IPS-20b (cell line): ENCODE data around the gene LRRC4C.
A peak's percentile ranks its signal among the peaks of the same experiment; 100 is the strongest.

Experiments used
- H3K27ac ChIP-seq: one replicate; pipeline ENCODE4 v1.5.1; 2013; ENCODE audit warnings: low read length
- H3K27me3 ChIP-seq: 2 replicates; pipeline ENCODE4 v1.6.1; 2013; ENCODE audit warnings: mild to moderate bottlenecking, low read length, inconsistent platforms; ENCODE audit not compliant: insufficient read depth
- H3K36me3 ChIP-seq: 2 replicates; pipeline ENCODE4 v1.6.1; 2013; ENCODE audit warnings: low read depth, mild to moderate bottlenecking, inconsistent platforms, low read length, moderate library complexity; ENCODE audit not compliant: insufficient read depth
- H3K4me1 ChIP-seq: 2 replicates; pipeline ENCODE4 v1.6.1; 2013; ENCODE audit warnings: mild to moderate bottlenecking, control low read depth, inconsistent platforms, low read length, moderate library complexity; ENCODE audit not compliant: insufficient read depth
- H3K4me3 ChIP-seq: 2 replicates; pipeline ENCODE4 v1.5.1; 2013; ENCODE audit warnings: mild to moderate bottlenecking, low read length, inconsistent platforms
- H3K9ac ChIP-seq: 2 replicates; pipeline ENCODE4 v1.6.1; 2013; ENCODE audit warnings: low read depth, mild to moderate bottlenecking, inconsistent platforms, low read length, moderate library complexity
- H3K9me3 ChIP-seq: 2 replicates; pipeline ENCODE4 v1.6.1; 2013; ENCODE audit warnings: mild to moderate bottlenecking, low read depth, low read length, inconsistent platforms; ENCODE audit not compliant: insufficient read depth

The LRRC4C gene

GRCh38 chr11:40291741-40292140 lies 1167.7 kb downstream of the LRRC4C start:
- H3K4me3 ChIP-seq: peak overlapping the region; percentile 89
- no peak overlapping the region for H3K27ac ChIP-seq
- peaks cover 38% of the 10 kb centered on the region for H3K27me3 ChIP-seq
- no peak overlapping the region for H3K9ac ChIP-seq
- H3K9me3 ChIP-seq: no peaks in the 10 kb centered on the region
- peaks cover 16% of the 10 kb centered on the region for H3K4me1 ChIP-seq
- H3K36me3 ChIP-seq: no peaks in the 10 kb centered on the region

GRCh38 chr11:40291329-40291728 lies 1168.1 kb downstream of the LRRC4C start:
- Histone ChIP-seq H3K27me3 (peaks cover 38% of the 10 kb centered on the region), H3K27ac (no peak overlapping the region), H3K4me3 (peak overlapping the region; percentile 89; the same call in 1 of the 2 replicates), H3K36me3 (no peaks in the 10 kb centered on the region), H3K4me1 (peaks cover 16% of the 10 kb centered on the region), H3K9me3 (no peaks in the 10 kb centered on the region), H3K9ac (no peak overlapping the region)

- H3K9me3 ChIP-seq: no peaks in the 10 kb centered on the region
- peaks cover 16% of the 10 kb centered on the region for H3K4me1 ChIP-seq
- H3K36me3 ChIP-seq: no peaks in the 10 kb centered on the region
- no peak overlapping the region for H3K27ac ChIP-seq
- H3K4me3 ChIP-seq: no peak overlapping the region
- peaks cover 38% of the 10 kb centered on the region for H3K27me3 ChIP-seq
- no peak overlapping the region for H3K9ac ChIP-seq
These were observed 1169.3 kb downstream of the LRRC4C start for GRCh38 chr11:40290171-40290631.

GRCh38 chr11:40289370-40289769 lies 1170.1 kb downstream of the LRRC4C start:
- Histone ChIP-seq H3K9ac (no peak overlapping the region), H3K4me1 (peaks cover 16% of the 10 kb centered on the region)

GRCh38 chr11:40287916-40288803 lies 1171.3 kb downstream of the LRRC4C start:
- no peak overlapping the region for H3K9ac ChIP-seq
- no peak overlapping the region for H3K4me3 ChIP-seq
- H3K9me3 ChIP-seq: no peaks in the 10 kb centered on the region
- H3K36me3 ChIP-seq: no peaks in the 10 kb centered on the region
- no peak overlapping the region for H3K27ac ChIP-seq
- peaks cover 38% of the 10 kb centered on the region for H3K27me3 ChIP-seq
- H3K4me1 ChIP-seq: peaks cover 16% of the 10 kb centered on the region

More at GRCh38 chr11:40289370-40289769, 1170.1 kb downstream of the LRRC4C start:
- Histone ChIP-seq H3K36me3 (no peaks in the 10 kb centered on the region), H3K27ac (no peak overlapping the region), H3K9me3 (no peaks in the 10 kb centered on the region), H3K4me3 (no peak overlapping the region), H3K27me3 (peaks cover 38% of the 10 kb centered on the region)

- no peak overlapping the region for H3K9ac ChIP-seq
- H3K36me3 ChIP-seq: no peaks in the 10 kb centered on the region
- peaks cover 6% of the 10 kb centered on the region for H3K4me1 ChIP-seq
- no peaks in the 10 kb centered on the region for H3K9me3 ChIP-seq
- H3K27me3 ChIP-seq: peaks cover 20% of the 10 kb centered on the region
- H3K4me3 ChIP-seq: no peak overlapping the region
- H3K27ac ChIP-seq: no peak overlapping the region
These were observed 1173.3 kb downstream of the LRRC4C start for GRCh38 chr11:40286137-40286536.

GRCh38 chr11:40285558-40285957 lies 1173.9 kb downstream of the LRRC4C start:
- Histone ChIP-seq H3K27ac (no peak overlapping the region), H3K36me3 (no peaks in the 10 kb centered on the region), H3K9me3 (no peaks in the 10 kb centered on the region), H3K4me3 (no peak overlapping the region), H3K9ac (no peak overlapping the region), H3K27me3 (peaks cover 15% of the 10 kb centered on the region), H3K4me1 (peaks cover 6% of the 10 kb centered on the region)

- Histone ChIP-seq H3K27me3 (no peaks in the 10 kb centered on the region), H3K4me1 (no peaks in the 10 kb centered on the region), H3K36me3 (no peaks in the 10 kb centered on the region), H3K9ac (no peak overlapping the region), H3K9me3 (no peaks in the 10 kb centered on the region), H3K27ac (no peak overlapping the region), H3K4me3 (no peak overlapping the region)
These were observed 1178.3 kb downstream of the LRRC4C start for GRCh38 chr11:40281052-40281580.

- no peak overlapping the region for H3K27ac ChIP-seq
- no peak overlapping the region for H3K4me3 ChIP-seq
- no peaks in the 10 kb centered on the region for H3K36me3 ChIP-seq
- no peak overlapping the region for H3K9ac ChIP-seq
- H3K27me3 ChIP-seq: no peaks in the 10 kb centered on the region
- no peaks in the 10 kb centered on the region for H3K9me3 ChIP-seq
- no peaks in the 10 kb centered on the region for H3K4me1 ChIP-seq
These were observed 1179.0 kb downstream of the LRRC4C start for GRCh38 chr11:40280159-40281051.

- Histone ChIP-seq H3K4me3 (no peak overlapping the region), H3K9me3 (no peaks in the 10 kb centered on the region), H3K9ac (no peak overlapping the region), H3K4me1 (no peaks in the 10 kb centered on the region), H3K27me3 (no peaks in the 10 kb centered on the region), H3K27ac (no peak overlapping the region), H3K36me3 (no peaks in the 10 kb centered on the region)
These were observed 1182.5 kb downstream of the LRRC4C start for GRCh38 chr11:40276960-40277359.

GRCh38 chr11:40274017-40274416 lies 1185.4 kb downstream of the LRRC4C start:
- H3K36me3 ChIP-seq: no peaks in the 10 kb centered on the region
- H3K9me3 ChIP-seq: no peaks in the 10 kb centered on the region
- no peak overlapping the region for H3K9ac ChIP-seq
- H3K27ac ChIP-seq: no peak overlapping the region
- H3K4me3 ChIP-seq: no peak overlapping the region
- no peaks in the 10 kb centered on the region for H3K4me1 ChIP-seq
- no peaks in the 10 kb centered on the region for H3K27me3 ChIP-seq
